Renal cortical epithelial cell (primary cell): ENCODE measurements around the gene ITPR2. TPM values are rescaled to one million over a fixed set of nuclear protein-coding genes. Genes with fewer than 3 reads are reported as not detected.

Source experiments
- DNase-seq: peaks from one replicate; pipeline ENCODE4 v3.0.0-alpha.2; 2011; ENCODE audit warnings: low read depth
- total RNA-seq: library from RNA; depleted of rRNA; stranded (reverse); fragments of >200 nt; gene quantifications from 2 replicates; pipeline ENCODE4 v1.2.3, GENCODE V29; 2014

Gene ITPR2
- total RNA-seq, 1 donor from 2014 or later = 51.6 TPM

- DNase-seq = peak; percentile 60
Observed at GRCh38 chr12:26704684-26705460, 128.1 kb downstream of the ITPR2 start.

GRCh38 chr12:26704214-26704613 lies 128.8 kb downstream of the ITPR2 start:
- DNase-seq = no peak

GRCh38 chr12:26702741-26703140 lies 130.3 kb downstream of the ITPR2 start:
- no peak for DNase-seq

- DNase-seq = peak; percentile 74
Observed at GRCh38 chr12:26701604-26702215, 131.3 kb downstream of the ITPR2 start.

GRCh38 chr12:26700430-26700829 lies 132.6 kb downstream of the ITPR2 start:
- DNase-seq = no peak

DNA sequence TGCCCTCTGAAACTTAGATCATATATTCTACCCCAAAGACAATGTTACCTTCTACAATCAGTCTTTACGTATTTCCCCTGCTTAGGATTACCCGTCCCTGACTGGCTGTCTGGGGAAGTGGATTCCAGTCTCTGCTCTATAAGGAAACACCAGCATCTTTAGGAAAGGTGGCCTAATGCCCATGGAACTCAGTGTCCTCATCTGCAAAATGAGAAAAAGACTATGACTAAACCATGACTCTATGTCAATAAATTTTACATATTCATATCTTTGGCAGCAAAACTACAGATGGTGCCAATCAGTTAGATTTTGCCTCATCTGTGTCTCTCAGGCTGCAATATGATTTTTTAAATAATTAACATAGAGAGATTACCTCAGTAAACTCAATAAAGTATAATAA lies 133.8 kb downstream of the ITPR2 start:
- DNase-seq = no peak

DNA sequence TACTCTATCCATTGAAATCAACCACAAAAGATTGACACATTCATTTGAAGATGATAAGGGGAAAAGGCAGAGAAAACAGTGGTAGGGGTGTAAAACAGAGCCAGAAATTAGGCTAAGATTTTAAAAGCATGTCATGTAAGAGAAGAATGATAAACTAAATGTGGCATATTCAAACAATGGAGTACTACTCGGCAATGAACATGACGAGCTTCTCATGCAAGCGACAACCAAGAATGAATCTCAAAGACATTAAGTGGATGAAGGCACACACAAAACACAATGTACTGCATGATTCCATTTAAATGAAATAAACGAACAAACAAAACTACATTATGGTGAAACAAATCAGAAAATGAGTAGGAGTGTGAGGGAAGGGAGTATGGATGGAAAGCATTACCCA lies 134.8 kb downstream of the ITPR2 start:
- DNase-seq = no peak

DNA sequence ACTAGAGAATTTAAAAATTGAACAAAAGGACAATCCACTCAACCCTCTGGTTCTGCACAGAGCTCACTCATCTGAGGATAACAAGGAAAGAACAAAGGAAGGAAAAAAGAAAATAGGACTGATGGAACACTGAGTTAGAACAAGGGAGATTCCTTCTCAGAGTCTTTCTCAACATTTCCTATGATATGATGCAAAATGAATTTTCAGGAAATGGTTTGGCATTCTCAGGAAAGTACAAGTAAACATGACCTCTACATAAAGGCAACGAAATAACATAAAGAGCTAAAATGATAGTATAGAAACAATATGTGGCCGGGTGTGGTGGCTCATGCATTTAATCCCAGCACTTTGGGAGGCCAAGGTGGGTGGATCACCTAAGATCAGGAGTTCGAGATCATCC lies 135.8 kb downstream of the ITPR2 start:
- DNase-seq = no peak

- DNase-seq = no peak
Observed at GRCh38 chr12:26696613-26697092, 136.3 kb downstream of the ITPR2 start.

- no peak for DNase-seq
Observed at GRCh38 chr12:26696048-26696612, 136.9 kb downstream of the ITPR2 start.

DNA sequence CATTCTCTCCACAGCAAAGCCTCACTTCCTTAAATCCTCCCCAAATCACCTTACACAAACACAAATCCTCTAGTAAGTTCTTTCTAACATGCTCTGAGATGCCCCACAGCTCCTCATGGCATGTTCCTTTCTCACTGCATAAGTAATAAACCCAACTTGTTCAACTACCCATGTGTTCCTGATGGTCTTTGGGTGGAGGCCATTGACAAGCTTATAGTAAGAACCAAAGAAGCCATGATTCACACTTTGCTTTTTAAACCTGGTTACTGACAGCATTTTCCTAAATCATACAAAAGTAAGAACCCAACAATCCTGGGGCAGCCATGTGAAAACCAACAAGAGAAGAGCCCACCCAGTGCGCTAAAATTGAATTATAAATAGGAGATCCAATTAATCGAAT lies 138.6 kb downstream of the ITPR2 start:
- DNase-seq = no peak

DNA sequence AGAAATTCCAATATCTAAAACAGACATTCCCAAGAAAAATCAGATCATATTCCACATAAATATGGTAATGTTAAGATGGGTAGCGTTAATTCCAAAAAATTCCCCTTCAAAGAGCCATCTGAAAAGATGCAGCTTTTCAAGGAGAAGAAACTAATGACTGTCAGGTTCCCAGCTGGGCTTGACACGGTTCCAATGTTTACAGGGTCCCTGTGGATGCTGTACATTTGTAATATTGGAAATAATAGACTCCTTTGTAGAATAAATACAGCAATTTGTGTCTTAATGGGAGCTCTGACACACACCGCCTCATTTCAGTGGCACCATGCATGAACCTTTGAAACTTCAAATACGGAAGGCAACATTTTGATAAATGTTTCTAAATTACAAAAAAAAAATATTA lies 140.6 kb downstream of the ITPR2 start:
- DNase-seq = no peak

DNA sequence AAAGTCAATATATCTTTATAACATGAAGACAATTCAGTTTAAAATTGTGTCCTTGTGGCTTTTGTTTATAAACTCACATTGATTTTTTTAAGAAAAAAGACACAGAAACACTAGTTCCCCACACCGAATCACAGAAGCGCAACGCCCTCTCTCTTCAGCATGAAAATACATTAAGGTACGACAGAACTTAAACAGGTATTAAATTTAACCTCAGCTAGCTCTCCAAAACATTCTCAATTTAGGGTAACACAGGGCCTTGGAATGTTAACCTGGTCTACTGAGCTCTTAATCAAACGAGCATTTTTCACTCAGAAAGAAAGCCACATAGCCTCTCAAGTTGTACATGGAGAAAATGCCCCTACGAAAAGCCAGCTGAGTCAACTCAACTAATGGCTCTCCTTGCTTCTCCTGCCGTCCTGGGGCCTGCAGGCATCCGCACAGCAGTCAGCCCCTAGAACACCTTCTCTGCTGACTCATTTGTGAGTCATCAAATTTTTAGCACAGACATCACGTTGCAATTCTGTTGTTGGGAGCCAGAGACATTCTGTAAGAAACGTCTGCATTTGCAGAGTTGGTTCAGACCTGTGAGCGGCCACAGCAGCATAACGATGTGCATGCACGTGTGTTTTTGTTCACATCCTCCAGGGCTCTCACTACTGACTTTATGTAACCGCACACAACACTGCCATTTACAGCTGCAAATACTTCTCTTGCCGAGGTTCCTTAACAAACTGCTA lies 141.6 kb downstream of the ITPR2 start:
- DNase-seq = peak; percentile 99

DNA sequence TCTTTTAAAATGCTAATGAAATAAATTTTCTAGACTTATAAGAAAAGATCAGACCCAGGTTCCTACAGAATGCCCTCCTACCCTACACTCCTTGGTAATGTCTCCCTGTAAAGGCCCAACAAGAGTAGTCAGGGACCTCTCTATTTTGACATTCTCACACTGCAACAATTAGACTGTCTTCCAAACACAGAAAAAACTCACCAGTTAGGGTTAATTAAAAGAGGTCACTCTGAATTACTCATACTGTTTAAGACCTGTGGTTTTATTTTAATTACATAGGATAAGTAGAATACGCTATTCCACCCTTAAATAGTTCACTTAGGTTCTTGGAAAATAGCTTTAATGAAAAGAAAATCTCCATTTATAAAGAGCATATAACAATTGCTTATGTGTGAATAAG lies 142.4 kb downstream of the ITPR2 start:
- DNase-seq = peak; percentile 27

DNA sequence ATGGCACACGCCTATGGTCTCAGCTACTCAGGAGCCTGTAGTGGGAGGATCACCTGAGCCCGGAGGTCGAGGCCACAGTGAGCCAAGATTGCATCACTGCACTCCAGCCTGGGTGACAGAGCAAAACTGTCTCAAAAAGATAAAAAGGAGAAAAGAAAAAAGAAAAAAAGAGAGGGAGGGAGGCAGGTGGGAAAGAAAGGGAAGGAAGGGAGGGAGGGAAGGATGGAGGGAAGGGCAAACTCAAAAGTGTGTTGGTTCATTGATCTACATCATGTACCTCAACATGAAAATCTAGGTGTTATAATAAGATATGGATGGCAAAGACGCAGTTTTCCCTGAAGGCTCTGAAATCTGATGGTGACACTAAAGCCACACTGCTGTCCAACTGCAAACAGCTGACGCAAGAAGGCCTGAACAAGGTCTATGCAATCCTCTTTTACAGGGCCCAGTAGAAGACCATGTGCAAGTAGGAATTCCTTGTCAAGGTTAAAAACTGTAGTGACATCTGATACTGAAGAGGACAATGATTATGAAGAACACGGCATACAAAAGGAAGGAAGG lies 143.6 kb downstream of the ITPR2 start:
- no peak for DNase-seq

- no peak for DNase-seq
Observed at GRCh38 chr12:26688344-26688904, 144.6 kb downstream of the ITPR2 start.

- DNase-seq = no peak
Observed at GRCh38 chr12:26686408-26686807, 146.6 kb downstream of the ITPR2 start.

DNA sequence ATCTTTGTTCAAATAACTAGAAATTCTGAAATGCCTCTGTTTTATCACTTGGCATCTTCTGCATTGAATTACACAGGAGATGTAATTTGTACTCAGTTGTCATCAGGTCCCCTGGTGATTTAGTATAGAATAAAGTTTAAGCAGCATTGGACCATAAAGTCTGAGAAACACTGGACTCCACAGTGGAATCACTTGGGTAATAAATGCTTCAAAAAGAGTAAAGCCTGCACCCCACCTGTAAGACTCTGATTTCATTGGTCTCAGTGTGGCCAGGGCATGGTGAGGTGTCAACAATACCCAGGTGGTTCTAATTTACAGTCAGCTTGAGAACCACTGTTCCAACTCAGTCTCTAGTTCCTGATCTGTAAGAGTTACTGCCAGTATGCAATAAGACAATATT lies 148.9 kb downstream of the ITPR2 start:
- DNase-seq = no peak

GRCh38 chr12:26683443-26683842 lies 149.6 kb downstream of the ITPR2 start:
- no peak for DNase-seq

DNA sequence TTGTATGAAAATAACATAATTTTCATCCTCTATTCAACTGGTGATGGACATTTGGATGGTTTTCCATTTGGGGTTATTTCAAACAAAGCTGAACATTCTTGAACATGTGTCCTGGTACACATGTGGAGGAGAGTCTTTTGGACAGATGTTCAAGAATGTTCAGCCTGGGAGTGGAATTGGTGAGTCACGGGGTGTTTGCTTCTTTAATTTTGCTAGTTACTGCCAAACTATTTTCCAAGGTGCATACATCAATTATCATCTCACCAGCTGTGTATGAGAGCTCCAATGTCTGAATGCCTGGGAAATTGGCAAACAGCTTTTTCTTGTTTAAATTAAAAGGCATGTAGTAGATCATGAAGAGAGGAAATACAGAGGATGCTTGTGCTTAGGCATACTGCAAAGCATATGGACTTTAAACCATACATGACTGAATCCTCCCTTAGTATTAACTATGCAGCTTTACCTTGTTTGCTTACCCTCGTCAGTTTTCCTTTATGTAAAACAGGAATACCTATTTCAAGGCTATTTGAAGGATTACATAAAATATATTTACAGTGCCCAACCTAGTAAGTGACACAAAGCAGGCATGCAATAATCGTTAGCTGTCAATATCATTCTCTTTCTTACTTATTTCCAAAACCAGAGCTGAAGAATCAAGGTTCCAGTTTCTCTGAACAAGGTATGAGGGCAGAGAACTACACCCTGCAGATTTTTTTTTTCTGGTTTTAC lies 152.1 kb downstream of the ITPR2 start:
- DNase-seq = no peak
